ENCODE data around the gene ZNF684.

DNA sequence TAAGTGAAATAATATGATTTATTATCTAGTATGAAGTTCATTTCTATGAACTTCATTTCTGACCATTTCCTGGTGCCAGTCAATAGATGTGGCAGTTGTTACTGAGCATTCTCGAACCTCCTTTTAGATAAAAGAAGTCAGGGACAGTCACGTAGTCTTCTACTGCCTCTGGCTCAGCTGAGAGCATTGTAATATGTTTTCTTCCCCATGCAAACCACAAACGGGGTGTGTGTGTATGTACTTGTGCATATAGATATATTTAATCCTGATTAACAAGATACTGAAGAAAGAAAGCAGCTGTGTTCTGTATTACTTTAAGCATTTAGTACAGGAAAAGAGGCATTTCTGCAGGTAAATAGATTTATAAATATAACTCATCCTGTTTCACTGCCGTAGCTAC lies 21.6 kb downstream of the ZNF684 start:
- TF ChIP-seq CTCF (IDR thresholded peaks at IDR 0.05) (no peak), POLR2A (IDR thresholded peaks at IDR 0.05) (no peak)
